ENCODE measurements around the gene ANKRD44. TPM values are rescaled to one million over a fixed set of nuclear protein-coding genes. Genes with fewer than 3 reads are reported as not detected.
A peak's percentile ranks its signal among the peaks of the same experiment; 100 is the strongest.

Gene ANKRD44
- total RNA-seq, 2 experiments from 2014 or later, result 214 to 246 TPM

DNA sequence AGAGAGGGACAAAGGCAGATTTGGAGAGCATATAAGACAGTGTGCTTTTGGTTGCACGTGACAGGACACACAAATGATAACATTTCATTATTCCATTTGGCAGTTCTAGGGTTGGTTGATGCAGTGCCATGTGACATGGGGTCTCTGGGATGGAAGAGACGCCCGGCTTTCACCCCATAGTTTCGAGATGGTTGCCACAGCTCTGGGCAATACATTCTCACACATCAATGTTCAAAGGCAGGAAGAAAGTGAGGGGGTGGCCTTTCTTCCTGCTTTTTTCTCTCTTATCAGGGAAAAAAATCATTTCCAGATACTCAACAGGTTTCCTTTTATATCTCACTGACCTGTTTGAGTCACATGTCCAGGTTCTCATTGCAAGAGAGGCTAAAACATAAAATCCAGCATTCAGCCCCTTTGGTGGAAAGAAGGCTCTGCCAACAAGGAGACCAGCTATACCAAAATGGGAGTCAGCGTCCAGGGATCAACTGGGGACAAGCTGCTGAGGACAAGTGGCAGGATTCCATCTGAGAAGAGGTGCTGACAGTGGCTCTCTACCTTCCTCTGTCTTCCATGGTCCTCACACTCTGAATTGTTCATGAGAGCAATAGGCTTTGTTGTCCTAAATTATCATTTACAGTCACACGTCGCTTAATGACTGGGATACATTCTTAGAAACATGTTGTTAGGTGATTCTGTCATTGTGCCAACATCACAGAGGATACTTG is 29.1 kb upstream of the ANKRD44 start:
- H3K9me3 Mint-ChIP-seq, result no peaks in the 10 kb centered on the region
- H3K36me3 Mint-ChIP-seq (ENCODE audit: low read depth), result no peaks in the 10 kb centered on the region
- no peaks in the 10 kb centered on the region for H3K27me3 Mint-ChIP-seq
- H3K4me1 Mint-ChIP-seq, result peaks cover 5% of the 10 kb centered on the region
- no peak overlapping the region for H3K4me3 Mint-ChIP-seq
- DNase-seq, result no peak
- H3K27ac Mint-ChIP-seq, result no peak overlapping the region
- CTCF ChIA-PET, result interaction anchor here (0.6 kb wide), 1 partner anchor 564 kb away, joined by 6 read pairs; no protein-coding TSS in a partner anchor
- POLR2A ChIA-PET, result no interaction called here

DNA sequence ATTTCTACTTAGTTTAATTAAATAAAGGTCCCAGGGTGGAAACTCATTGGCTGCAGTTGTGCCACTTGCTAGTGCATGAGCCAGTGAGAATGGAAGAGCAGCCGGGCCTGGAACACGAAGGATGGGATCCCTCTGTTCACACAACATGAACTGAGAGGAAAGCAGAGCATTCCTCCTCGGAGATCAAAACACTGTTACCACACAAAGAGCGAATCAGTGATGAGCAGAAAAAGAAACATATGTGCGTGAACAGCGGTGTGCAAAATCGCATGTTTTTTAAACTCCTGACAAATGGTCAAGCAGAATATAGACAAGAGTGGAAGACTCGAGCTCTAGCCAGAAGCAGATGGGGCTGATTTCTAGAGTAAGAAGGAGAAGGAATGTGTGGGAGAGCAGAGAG is 28.4 kb upstream of the ANKRD44 start:
- Mint-ChIP-seq H3K27me3 (peaks cover 2% of the 10 kb centered on the region), H3K4me3 (no peak overlapping the region), H3K9me3 (no peaks in the 10 kb centered on the region), H3K36me3 (ENCODE audit: low read depth) (no peaks in the 10 kb centered on the region), H3K4me1 (peaks cover 5% of the 10 kb centered on the region), H3K27ac (no peak overlapping the region)
- ChIA-PET POLR2A (no interaction called here), CTCF (no interaction called here)
- no peak for DNase-seq

DNA sequence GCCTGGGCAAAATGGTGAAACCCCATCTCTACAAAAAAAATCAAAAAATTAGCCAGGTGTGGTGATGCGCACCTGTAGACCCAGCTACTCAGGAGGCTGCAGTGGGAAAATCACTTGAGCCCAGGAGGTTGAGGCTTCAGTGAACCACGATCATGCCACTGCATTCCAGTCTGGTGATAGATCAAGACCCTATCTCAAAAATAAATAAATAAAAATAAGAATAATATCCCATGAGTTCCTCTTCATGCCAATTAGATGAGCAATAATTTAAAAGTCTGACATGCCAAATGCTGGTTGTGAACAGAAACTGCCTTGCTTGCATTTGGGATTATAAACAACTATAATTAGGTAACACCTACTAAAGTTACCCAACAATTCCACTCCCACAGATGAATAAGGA is 22.1 kb upstream of the ANKRD44 start:
- H3K36me3 Mint-ChIP-seq (ENCODE audit: low read depth), result peaks cover 3% of the 10 kb centered on the region
- H3K4me3 Mint-ChIP-seq, result no peak overlapping the region
- H3K4me1 Mint-ChIP-seq, result peaks cover 10% of the 10 kb centered on the region
- POLR2A ChIA-PET, result no interaction called here
- no peak overlapping the region for H3K27ac Mint-ChIP-seq
- no peak for DNase-seq
- peaks cover 9% of the 10 kb centered on the region for H3K9me3 Mint-ChIP-seq
- H3K27me3 Mint-ChIP-seq, result peaks cover 2% of the 10 kb centered on the region
- CTCF ChIA-PET, result no interaction called here

DNA sequence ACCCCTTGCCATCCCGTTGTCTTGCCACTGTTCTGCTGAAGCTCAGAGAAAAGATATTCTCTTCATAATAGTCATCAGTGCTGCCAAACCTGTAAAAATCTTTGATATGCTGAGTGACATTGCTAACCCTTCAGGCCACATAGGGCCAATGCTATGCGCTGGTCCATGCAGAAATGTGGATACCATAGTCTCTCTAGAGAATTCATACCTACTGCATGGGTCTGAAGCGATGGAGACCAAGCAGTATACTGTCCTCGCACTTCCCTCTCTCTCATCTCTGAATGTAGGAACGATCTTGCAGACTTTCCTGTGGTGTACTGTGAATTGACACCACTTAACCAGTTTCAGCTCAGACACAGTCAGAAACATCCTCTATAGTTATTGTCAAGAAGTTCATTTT is 17.9 kb upstream of the ANKRD44 start:
- Mint-ChIP-seq H3K27ac (peak overlapping the region; percentile 17), H3K27me3 (no peaks in the 10 kb centered on the region), H3K9me3 (peaks cover 9% of the 10 kb centered on the region), H3K36me3 (ENCODE audit: low read depth) (peaks cover 3% of the 10 kb centered on the region), H3K4me1 (peaks cover 41% of the 10 kb centered on the region), H3K4me3 (no peak overlapping the region)
- ChIA-PET CTCF (interaction anchor here (1.3 to 2.2 kb wide), 4 partner anchors 11 to 215 kb away, joined by 3 to 6 read pairs (median 4); no protein-coding TSS in a partner anchor), POLR2A (interaction anchor here (0.7 to 4.0 kb wide), 6 partner anchors 18 to 169 kb away, joined by 3 to 28 read pairs (median 3); partner anchors contain the start of gene ANKRD44)
- no peak for DNase-seq

DNA sequence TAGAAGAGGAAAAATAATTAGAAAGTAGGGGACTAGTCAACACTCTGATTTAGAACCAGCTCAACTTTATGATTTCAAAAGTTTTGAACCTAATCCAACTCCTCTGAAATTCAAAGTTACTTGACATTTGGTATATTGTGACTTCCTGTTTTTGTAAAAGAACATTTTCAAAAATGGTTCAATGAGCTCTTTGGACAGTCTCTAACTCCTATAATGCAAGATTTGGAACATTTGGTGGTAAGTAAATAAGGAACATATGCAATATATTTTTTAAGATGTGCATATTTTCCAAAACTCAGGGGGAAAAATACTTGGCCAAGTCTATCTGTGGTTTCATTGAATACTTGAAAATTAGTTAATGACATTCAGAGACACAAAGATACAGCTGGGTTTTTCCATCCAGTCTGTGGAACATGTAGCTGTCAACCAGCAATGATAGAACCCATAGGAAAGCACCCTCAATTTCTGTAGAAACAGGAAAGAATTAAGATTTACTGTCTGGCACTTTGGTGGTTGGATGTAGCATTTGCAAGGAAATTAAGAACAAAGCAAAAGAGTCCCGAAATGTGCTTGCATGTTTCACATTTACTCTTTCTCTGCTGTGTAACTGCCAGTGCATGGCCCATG is 17.0 kb upstream of the ANKRD44 start:
- peaks cover 9% of the 10 kb centered on the region for H3K9me3 Mint-ChIP-seq
- peak overlapping the region; percentile 63 for H3K27ac Mint-ChIP-seq
- DNase-seq, result no peak
- peaks cover 49% of the 10 kb centered on the region for H3K4me1 Mint-ChIP-seq
- no peaks in the 10 kb centered on the region for H3K27me3 Mint-ChIP-seq
- no peak overlapping the region for H3K4me3 Mint-ChIP-seq
- peaks cover 9% of the 10 kb centered on the region for H3K36me3 Mint-ChIP-seq (ENCODE audit: low read depth)
- ChIA-PET CTCF (interaction anchor here (0.9 to 2.2 kb wide), 5 partner anchors 16 to 316 kb away, joined by 3 to 6 read pairs (median 4); no protein-coding TSS in a partner anchor), POLR2A (interaction anchor here (0.8 to 4.0 kb wide), 5 partner anchors 17 to 129 kb away, joined by 3 to 28 read pairs (median 3); partner anchors contain the start of gene ANKRD44)

DNA sequence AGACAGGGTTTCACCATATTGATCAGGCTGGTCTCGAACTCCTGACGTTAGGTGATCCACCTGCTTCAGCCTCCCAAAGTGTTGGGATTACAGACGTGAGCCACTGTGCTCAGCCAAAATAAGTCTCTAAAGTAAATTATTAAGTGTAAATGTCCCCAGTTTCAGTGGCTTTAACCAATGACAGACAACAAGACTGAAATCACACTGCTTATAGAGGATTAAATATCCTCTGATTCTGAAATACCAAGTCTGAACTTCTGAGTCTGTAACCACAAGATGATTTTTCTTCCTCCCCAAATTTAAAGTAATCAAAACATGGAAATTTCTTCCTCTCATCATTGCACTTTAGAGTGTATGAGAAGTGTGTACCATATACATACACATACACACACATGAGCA is 16.5 kb upstream of the ANKRD44 start:
- H3K27me3 Mint-ChIP-seq, result no peaks in the 10 kb centered on the region
- H3K9me3 Mint-ChIP-seq, result peaks cover 9% of the 10 kb centered on the region
- ChIA-PET CTCF (interaction anchor here (0.9 to 2.2 kb wide), 5 partner anchors 16 to 214 kb away, joined by 3 to 6 read pairs (median 4); no protein-coding TSS in a partner anchor), POLR2A (interaction anchor here (0.8 to 4.0 kb wide), 5 partner anchors 9 to 128 kb away, joined by 3 to 28 read pairs (median 4); partner anchors contain the start of gene ANKRD44)
- peaks cover 52% of the 10 kb centered on the region for H3K4me1 Mint-ChIP-seq
- H3K27ac Mint-ChIP-seq, result no peak overlapping the region
- peaks cover 9% of the 10 kb centered on the region for H3K36me3 Mint-ChIP-seq (ENCODE audit: low read depth)
- no peak overlapping the region for H3K4me3 Mint-ChIP-seq
- no peak for DNase-seq

DNA sequence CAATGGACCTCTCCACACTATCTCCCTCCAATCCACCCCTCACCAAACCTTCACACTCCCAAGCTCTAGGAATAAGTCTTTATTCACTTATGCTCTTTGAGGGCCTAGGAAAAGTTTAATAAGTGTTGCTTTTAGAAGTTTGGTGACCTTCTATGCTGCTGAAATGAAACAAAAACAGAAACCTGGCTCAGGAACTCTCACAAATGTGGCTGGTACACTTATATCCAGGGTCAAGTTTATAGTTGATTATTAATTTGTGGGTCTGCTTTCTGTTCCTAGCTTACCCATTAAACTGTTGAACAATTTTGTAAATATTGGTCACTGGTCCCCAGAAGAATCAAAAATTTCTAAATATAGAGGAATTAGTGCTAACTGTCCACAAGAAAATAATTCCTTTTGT is 14.2 kb upstream of the ANKRD44 start:
- ChIA-PET POLR2A (interaction anchor here (0.8 to 2.0 kb wide), 2 partner anchors 11 to 20 kb away, joined by 4 read pairs; no protein-coding TSS in a partner anchor), CTCF (interaction anchor here (0.8 kb wide), 1 partner anchor 134 kb away, joined by 3 read pairs; no protein-coding TSS in a partner anchor)
- Mint-ChIP-seq H3K4me1 (peaks cover 54% of the 10 kb centered on the region), H3K27me3 (no peaks in the 10 kb centered on the region), H3K27ac (peak overlapping the region; percentile 55), H3K9me3 (no peaks in the 10 kb centered on the region), H3K36me3 (ENCODE audit: low read depth) (peaks cover 5% of the 10 kb centered on the region), H3K4me3 (peak overlapping the region; percentile 27)
- no peak for DNase-seq

DNA sequence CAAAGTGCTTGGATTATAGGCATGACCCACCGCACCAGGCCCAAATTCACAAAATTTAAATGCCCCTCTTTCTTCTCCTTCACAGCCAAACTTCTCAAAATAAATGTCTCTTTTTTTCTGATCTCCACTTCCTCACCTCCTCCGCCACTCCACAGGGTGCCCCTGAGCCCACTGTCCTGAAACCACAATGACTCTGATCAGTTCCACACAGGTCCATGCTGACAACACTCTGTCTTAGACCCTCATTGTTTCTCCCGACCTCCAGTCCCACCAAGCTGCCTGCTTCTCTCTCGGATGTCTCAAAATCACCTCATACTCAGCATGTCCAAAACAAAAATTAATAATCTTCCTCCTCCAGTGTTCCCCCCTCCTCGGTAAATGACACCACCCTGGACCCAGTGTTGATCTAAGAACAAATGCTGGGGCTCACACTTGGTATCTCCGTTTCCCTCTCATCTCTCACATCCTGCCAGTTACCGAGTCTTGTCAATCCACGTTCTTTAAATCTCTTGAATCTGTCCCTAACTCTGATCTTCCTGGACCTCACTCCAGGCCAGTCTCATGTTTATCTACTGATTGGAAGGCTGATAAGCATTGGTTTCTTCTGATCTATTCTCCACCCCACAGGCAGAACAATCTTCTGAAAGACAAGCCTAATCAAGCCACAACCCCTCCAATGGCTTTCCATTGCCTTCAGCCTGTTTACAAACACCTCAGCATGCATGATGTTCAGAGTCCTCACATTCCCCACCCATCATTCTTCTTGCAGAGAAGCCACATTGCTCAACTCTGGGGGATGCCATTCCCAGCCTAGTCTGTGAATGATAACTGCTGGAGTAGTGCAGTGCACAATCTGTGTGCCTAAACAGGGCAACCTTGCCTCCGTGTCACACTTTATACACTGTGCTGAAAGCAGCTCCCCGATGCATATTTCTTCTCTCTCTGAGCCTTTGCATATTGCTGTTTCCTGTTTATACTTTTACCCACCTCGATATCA is 12.4 kb upstream of the ANKRD44 start:
- no peaks in the 10 kb centered on the region for H3K9me3 Mint-ChIP-seq

DNA sequence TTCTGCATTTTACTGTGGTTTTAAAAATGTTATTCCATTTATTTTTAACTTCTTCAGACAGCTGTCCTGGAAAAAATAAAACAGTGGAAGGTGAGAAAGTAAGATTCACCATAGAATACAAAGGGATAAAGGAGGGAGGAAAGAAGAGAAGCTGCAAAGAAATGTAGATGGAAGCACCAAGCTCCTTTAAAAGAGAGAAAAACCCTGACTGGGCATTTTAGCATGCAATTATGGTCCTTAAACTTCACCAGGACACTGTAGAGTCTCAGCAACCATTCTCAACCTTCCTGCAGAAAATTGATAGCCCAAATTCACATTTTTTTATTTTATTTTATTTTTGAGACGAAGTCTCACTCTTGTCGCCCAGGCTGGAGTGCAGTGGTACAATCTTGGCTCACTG is 11.6 kb upstream of the ANKRD44 start:
- H3K9me3 Mint-ChIP-seq, result no peaks in the 10 kb centered on the region
- H3K4me3 Mint-ChIP-seq, result no peak overlapping the region
- H3K27me3 Mint-ChIP-seq, result no peaks in the 10 kb centered on the region
- POLR2A ChIA-PET, result interaction anchor here (1.7 kb wide), 1 partner anchor 11 kb away, joined by 7 read pairs; the partner anchor contains the start of gene ANKRD44
- no peak for DNase-seq
- H3K4me1 Mint-ChIP-seq, result peaks cover 39% of the 10 kb centered on the region
- H3K36me3 Mint-ChIP-seq (ENCODE audit: low read depth), result peaks cover 5% of the 10 kb centered on the region
- no peak overlapping the region for H3K27ac Mint-ChIP-seq
- CTCF ChIA-PET, result no interaction called here

More for the DNA sequence above, 12.4 kb upstream of the ANKRD44 start:
- peak overlapping the region; percentile 45 for H3K4me3 Mint-ChIP-seq
- H3K27ac Mint-ChIP-seq, result peak overlapping the region; percentile 84
- ChIA-PET POLR2A (interaction anchor here (0.6 to 1.7 kb wide), 4 partner anchors 12 to 210 kb away, joined by 3 to 7 read pairs (median 4); partner anchors contain the start of genes ANKRD44 and SF3B1), CTCF (interaction anchor here (0.9 kb wide), 1 partner anchor 12 kb away, joined by 4 read pairs; no protein-coding TSS in a partner anchor)
- H3K27me3 Mint-ChIP-seq, result no peaks in the 10 kb centered on the region
- H3K36me3 Mint-ChIP-seq (ENCODE audit: low read depth), result peaks cover 5% of the 10 kb centered on the region
- peaks cover 47% of the 10 kb centered on the region for H3K4me1 Mint-ChIP-seq
- no peak for DNase-seq

DNA sequence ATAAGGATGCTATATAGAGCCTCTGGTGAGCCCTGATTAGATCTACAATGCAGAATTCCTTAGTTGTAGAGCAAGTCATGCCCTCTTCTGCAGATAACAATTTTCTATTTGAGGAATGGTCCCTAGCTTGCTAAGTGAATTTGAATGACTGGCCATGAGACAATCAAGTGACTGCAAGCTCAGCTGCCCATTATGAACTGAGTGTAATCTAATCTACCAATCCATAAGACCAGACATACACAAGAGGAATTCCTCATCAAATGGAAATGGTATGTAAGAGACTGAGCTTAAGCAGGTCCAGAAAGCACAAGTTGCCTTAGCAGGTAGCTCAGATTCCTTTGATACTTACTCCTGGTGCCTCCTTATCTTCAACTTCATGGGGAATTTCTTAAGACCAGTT is 4.8 kb upstream of the ANKRD44 start:
- ChIA-PET POLR2A (interaction anchor here (0.6 kb wide), 1 partner anchor 124 kb away, joined by 3 read pairs; no protein-coding TSS in a partner anchor), CTCF (interaction anchor here (2.1 kb wide), 1 partner anchor 117 kb away, joined by 5 read pairs; no protein-coding TSS in a partner anchor)
- Mint-ChIP-seq H3K27ac (no peak overlapping the region), H3K4me3 (no peak overlapping the region), H3K9me3 (no peaks in the 10 kb centered on the region), H3K27me3 (no peaks in the 10 kb centered on the region), H3K4me1 (peaks cover 28% of the 10 kb centered on the region), H3K36me3 (ENCODE audit: low read depth) (no peaks in the 10 kb centered on the region)
- no peak for DNase-seq

DNA sequence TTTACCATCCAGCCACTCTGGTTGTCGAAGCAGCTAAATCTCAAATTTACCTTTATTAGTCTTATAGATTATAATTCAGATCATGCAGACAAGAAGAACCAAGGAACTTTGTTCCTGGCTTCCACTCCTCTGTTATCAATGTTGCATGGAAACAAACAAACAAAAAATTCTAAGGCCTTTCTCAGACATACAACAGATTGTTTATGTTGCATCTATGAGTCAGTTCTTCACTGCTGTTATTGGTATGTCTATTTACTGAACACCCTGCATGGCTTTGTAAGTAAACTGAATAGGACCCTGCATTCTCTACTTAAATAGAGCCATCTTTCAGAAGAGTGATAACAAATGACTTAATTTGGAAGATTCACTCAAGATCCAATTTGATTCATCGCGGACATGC is 1.6 kb upstream of the ANKRD44 start:
- POLR2A ChIA-PET, result interaction anchor here (1.4 to 11.3 kb wide), 8 partner anchors 10 to 121 kb away, joined by 4 to 280 read pairs (median 44); no protein-coding TSS in a partner anchor
- Mint-ChIP-seq H3K27me3 (no peaks in the 10 kb centered on the region), H3K9me3 (no peaks in the 10 kb centered on the region), H3K4me1 (peaks cover 37% of the 10 kb centered on the region), H3K27ac (no peak overlapping the region), H3K36me3 (ENCODE audit: low read depth) (peaks cover 22% of the 10 kb centered on the region), H3K4me3 (no peak overlapping the region)
- CTCF ChIA-PET, result interaction anchor here (0.9 to 8.4 kb wide), 10 partner anchors 15 to 198 kb away, joined by 3 to 73 read pairs (median 6); no protein-coding TSS in a partner anchor
- DNase-seq, result no peak

All from activated CD4-positive, alpha-beta memory T cell treated with anti-CD3 and anti-CD28 coated beads, Interleukin-2, amount 10 ng/mL, durations not matched to agents 7 days and 5 days (primary cell).